Smooth muscle cell (in vitro differentiated cells): ENCODE results near the gene SECISBP2. TPM values are rescaled to one million over a fixed set of nuclear protein-coding genes. Genes with fewer than 3 reads are reported as not detected.

ENCODE experiments used
- DNase-seq: peaks from one replicate; lab custom pipeline; 2025; ENCODE audit not compliant: unreplicated experiment; lab: John Stamatoyannopoulos, UW
- H2AFZ ChIP-seq: fragments of 200-600 bp; sonication (generic); 2 replicates; pipeline ENCODE4 v1.6.0; 2016; ENCODE audit warnings: antibody characterized with exemption, low read depth, mild to moderate bottlenecking
- H3F3A ChIP-seq: fragments of 200-600 bp; sonication (generic); 2 replicates; pipeline ENCODE4 v1.6.0; 2017; ENCODE audit warnings: antibody characterized with exemption, low read depth
- H3K27ac ChIP-seq: fragments of 200-600 bp; sonication (generic); 2 replicates; pipeline ENCODE4 v1.5.1; 2016; ENCODE audit warnings: low read depth, mild to moderate bottlenecking
- H3K27me3 ChIP-seq: fragments of 200-600 bp; sonication (generic); 2 replicates; pipeline ENCODE4 v1.6.1; 2016; ENCODE audit warnings: low read depth, mild to moderate bottlenecking
- H3K36me3 ChIP-seq: fragments of 200-600 bp; sonication (generic); 2 replicates; pipeline ENCODE4 v1.5.1; 2016; ENCODE audit warnings: low read depth
- H3K4me1 ChIP-seq: fragments of 200-600 bp; sonication (generic); 2 replicates; pipeline ENCODE4 v1.5.1; 2016; ENCODE audit warnings: low read depth
- H3K4me2 ChIP-seq: fragments of 200-600 bp; sonication (generic); 2 replicates; pipeline ENCODE4 v1.6.0; 2016; ENCODE audit warnings: mild to moderate bottlenecking
- H3K4me3 ChIP-seq: fragments of 200-600 bp; sonication (generic); 2 replicates; pipeline ENCODE4 v1.5.1; 2016; ENCODE audit warnings: mild to moderate bottlenecking
- H3K79me2 ChIP-seq: fragments of 200-600 bp; sonication (generic); 2 replicates; pipeline ENCODE4 v1.6.0; 2016; ENCODE audit warnings: low read depth, mild to moderate bottlenecking
- H3K9ac ChIP-seq: fragments of 200-600 bp; sonication (generic); 2 replicates; pipeline ENCODE4 v1.6.0; 2016; ENCODE audit warnings: low read depth
- H3K9me3 ChIP-seq: fragments of 200-600 bp; sonication (generic); replicated peaks from 2 replicates; pipeline ENCODE4 v1.5.1; 2016; ENCODE audit warnings: low read depth
- H4K20me1 ChIP-seq: fragments of 200-600 bp; sonication (generic); 2 replicates; pipeline ENCODE4 v1.6.0; 2016; ENCODE audit warnings: low read depth
- CTCF ChIP-seq: fragments of 200-600 bp; sonication (generic); IDR thresholded peaks from 2 replicates; pipeline ENCODE4 v1.5.1; 2017; ENCODE audit warnings: borderline replicate concordance, mild to moderate bottlenecking, antibody characterized with exemption; ENCODE audit not compliant: insufficient read depth, poor library complexity, severe bottlenecking
- WGBS: methylation state at CpG from one replicate; pipeline ENCODE4 v1.1.7; 2016; ENCODE audit warnings: low lambda C conversion rate; 5-methylcytosine and 5-hydroxymethylcytosine counted together
- polyA plus RNA-seq: library from polyadenylated mRNA; unstranded; fragments of >200 nt; fragmentation: Nextera tagmentation; extraction: Ambion mirVana; gene quantifications from 2 replicates; pipeline ENCODE4 v1.2.1, GENCODE V29; 2016
- total RNA-seq: library from RNA; depleted of rRNA; stranded (reverse); fragments of >200 nt; gene quantifications from 2 replicates; pipeline ENCODE4 v1.2.3, GENCODE V29; 2014

Gene SECISBP2
- total and polyA plus RNA-seq, 2 experiments from 2014 or later = 12.2 to 25.1 TPM

- Histone ChIP-seq H3F3A (no peaks in the 10 kb centered on the region), H3K4me1 (peaks cover 4% of the 10 kb centered on the region), H3K4me3 (no peak overlapping the region), H3K9ac (no peak overlapping the region), H3K36me3 (no peaks in the 10 kb centered on the region), H3K27me3 (no peaks in the 10 kb centered on the region), H3K27ac (no peak overlapping the region), H3K79me2 (no peaks in the 10 kb centered on the region), H2AFZ (no peak overlapping the region), H4K20me1 (no peaks in the 10 kb centered on the region), H3K4me2 (no peak overlapping the region), H3K9me3 (no peaks in the 10 kb centered on the region)
- no peak for TF ChIP-seq CTCF
- DNase-seq = no peak
- 83% methylated on average over 14 of the region's 14 CpGs for WGBS
These were observed 61.3 kb downstream of the SECISBP2 start for GRCh38 chr9:89379508-89380115.

- no peak for DNase-seq
- Histone ChIP-seq H3K36me3 (no peaks in the 10 kb centered on the region), H3K27ac (no peak overlapping the region), H3K9ac (no peak overlapping the region), H3K4me1 (no peaks in the 10 kb centered on the region), H3K79me2 (no peaks in the 10 kb centered on the region), H3K4me3 (no peak overlapping the region), H4K20me1 (no peaks in the 10 kb centered on the region), H3F3A (no peaks in the 10 kb centered on the region), H3K4me2 (no peak overlapping the region), H3K27me3 (no peaks in the 10 kb centered on the region), H2AFZ (no peak overlapping the region), H3K9me3 (no peaks in the 10 kb centered on the region)
- WGBS = 95% methylated on average over 26 of the region's 26 CpGs
- TF ChIP-seq CTCF = no peak
These were observed 62.4 kb downstream of the SECISBP2 start for GRCh38 chr9:89380437-89381307.

- H4K20me1 ChIP-seq = no peaks in the 10 kb centered on the region
- no peaks in the 10 kb centered on the region for H3K4me1 ChIP-seq
- no peak overlapping the region for H3K4me2 ChIP-seq
- H3K27ac ChIP-seq = no peak overlapping the region
- H3K9me3 ChIP-seq = no peaks in the 10 kb centered on the region
- no peak for TF ChIP-seq CTCF
- DNase-seq = no peak
- H3K79me2 ChIP-seq = no peaks in the 10 kb centered on the region
- H2AFZ ChIP-seq = no peak overlapping the region
- no peaks in the 10 kb centered on the region for H3F3A ChIP-seq
- H3K9ac ChIP-seq = no peak overlapping the region
- no peak overlapping the region for H3K4me3 ChIP-seq
- WGBS = 97% methylated on average over 4 of the region's 4 CpGs
- no peaks in the 10 kb centered on the region for H3K27me3 ChIP-seq
- no peaks in the 10 kb centered on the region for H3K36me3 ChIP-seq
These were observed 63.0 kb downstream of the SECISBP2 start for GRCh38 chr9:89381308-89381609.
